LoVo (cell line): ENCODE data around the gene IGSF9.

ENCODE experiments used
- DNase-seq: peaks from one replicate; pipeline ENCODE4 v3.0.0-alpha.2; 2016; ENCODE audit warnings: low spot score

Gene IGSF9

DNA sequence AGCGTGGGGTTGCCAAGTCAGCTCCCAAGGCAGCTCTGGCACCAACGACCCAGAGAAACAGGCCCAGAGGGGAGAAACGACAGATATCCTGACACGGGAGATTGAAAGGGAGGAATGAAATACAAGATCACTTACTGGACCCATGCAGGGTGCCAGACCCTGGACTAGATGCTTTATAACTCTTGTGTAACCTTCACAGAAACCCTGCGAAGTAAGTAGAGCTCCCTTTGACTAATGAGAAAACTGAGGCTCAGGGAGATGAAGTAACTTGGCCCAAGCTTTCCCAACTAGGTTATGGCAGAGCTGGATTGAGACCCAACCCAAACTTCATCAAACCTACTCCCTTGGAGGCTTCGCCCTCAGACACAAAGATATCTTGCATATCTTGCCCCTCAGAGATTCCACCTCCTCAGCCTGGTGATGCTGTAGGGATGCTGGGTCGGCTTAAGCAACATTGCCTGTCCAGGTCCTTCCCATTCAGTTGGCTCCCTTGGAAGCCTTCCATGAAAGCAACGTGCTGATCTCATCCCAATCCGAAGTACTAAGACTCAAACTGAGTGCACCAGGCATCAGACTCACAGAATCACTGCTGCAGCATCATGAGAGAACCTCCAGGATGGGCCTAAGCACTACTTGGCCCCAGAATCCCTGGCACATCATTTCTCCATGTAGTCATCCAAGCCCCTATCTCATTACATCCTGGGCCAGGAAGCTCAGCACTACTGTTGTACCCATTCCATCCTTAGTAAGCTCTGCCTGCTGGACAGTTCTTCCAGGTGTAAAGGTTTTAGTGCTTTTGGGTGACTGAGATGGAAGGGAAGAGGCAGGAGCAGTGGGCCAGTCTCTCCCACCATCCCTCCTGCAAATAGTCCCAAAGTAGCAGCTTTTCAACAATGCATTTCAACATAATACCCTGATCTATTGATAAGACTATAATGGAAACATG is 1.1 kb upstream of the IGSF9 start:
- DNase-seq, result no peak

DNA sequence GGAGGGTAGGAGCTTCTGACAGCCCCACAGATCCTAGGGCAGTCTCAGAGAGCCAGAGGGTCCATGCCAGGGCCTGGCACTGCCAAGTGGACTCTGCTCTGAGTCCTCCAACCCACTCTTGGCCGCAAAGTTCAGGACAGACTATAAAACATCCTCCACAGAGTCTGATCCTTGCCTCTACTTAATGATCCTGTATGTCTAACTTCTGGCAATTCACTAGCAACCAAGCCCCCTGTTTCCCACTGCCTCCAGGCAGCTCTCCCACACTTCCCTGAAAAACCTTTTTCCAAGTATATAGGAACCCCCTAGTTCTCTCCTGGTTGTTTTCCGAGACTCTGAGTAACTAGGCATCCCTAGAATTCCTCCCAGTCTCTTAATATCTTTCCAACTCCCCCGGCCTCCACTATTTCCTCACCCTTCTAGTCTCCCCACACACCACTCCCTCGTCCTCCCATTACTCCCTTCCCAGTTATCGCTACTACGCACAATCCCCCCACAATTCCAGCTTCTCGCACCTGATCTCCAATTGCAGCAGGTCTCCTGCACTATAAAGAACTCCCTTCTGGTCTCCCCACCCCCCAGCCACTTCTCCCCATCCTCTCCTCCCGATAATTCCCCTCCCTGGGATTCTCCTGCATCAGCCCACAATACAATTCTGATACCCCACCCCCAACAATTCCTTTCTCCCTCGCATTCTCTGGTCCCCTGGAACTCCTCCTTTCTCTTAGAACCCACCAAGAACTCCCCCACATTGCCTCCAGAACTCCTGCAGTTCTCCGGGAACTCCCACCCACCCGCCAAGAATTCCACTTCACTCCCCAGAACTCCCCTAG is 574 bp downstream of the IGSF9 start:
- no peak for DNase-seq

DNA sequence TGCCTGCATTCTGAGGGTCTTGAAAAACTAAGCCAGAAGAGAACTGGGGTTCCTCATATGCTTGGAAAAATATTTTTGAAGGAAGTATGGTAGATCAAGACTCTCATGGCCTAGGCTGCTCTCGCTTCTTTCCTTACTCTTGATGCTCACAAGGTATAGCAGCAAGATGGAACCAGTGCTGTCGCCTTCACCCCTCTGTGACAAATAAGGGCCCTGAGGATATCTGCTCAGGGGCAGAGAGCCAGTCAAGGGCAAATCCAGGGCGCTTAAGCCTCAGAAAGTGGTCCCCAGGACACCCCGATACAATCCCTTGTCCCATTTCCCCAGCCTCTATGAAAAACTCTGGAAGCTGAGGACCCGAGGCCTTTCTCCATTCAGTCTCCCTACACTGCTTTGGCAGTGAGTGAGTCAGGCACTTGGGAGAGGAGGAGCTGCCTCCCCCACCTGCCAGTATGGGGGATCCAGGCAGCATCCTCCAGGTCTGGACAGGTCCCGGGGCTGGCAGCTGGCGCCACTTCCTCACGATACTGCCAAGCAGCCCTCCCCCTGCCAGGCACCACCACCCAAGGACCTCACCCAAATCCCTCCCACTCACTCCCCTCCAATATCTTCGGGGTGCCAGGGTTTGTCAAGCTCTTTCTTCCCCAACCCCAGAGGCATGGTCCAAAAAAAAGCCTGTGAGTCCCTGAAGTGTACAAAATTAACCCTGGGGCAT is 1.3 kb downstream of the IGSF9 start:
- no peak for DNase-seq

DNA sequence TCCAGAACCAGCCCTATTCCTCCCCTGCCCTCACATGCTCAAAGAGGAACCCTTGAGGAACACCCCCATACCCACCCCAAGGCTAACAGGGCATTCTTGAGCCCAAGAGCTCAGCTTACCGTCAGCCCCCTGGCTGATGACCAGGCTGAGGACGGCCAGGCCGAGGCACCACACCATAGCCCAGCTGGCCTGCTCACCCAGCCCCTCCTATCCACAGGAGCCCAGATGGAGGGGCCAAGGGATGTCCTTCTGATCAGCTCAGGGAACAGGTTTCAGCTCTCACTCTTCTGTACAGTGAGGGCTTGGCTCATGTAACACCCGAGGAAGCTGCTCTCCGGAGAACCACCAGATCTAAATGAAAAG is 2.2 kb downstream of the IGSF9 start:
- DNase-seq, result no peak

DNA sequence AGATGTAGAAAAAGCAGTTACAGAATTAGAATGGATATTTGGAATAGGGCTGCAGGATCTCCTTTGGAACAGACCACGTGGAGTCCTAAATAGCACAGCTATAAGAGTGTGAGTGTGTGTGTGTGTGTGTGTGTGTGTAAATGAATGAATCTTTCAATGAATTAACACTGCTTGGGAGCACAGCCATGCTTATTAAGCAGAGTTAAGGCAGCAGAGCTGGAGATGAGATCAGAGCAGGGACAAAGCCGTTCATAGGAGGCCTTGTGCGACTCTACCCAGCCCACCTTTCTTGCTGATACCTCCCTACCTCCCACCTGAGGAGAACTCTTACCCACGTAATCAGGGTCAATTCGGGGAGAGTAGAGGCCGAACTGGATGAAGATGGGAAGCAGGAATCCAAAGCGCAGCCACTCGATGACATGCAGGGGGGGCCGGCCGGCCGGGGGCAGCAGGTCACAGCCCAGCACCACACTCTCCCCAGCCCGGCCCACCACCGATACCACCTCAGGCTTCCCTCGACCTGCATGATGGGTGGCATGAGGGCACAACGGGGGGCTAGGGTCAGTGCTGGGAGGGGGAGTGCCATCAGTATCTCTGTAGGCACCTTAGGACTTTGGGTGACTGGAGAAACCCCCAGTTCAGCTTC is 2.7 kb downstream of the IGSF9 start:
- DNase-seq, result no peak

DNA sequence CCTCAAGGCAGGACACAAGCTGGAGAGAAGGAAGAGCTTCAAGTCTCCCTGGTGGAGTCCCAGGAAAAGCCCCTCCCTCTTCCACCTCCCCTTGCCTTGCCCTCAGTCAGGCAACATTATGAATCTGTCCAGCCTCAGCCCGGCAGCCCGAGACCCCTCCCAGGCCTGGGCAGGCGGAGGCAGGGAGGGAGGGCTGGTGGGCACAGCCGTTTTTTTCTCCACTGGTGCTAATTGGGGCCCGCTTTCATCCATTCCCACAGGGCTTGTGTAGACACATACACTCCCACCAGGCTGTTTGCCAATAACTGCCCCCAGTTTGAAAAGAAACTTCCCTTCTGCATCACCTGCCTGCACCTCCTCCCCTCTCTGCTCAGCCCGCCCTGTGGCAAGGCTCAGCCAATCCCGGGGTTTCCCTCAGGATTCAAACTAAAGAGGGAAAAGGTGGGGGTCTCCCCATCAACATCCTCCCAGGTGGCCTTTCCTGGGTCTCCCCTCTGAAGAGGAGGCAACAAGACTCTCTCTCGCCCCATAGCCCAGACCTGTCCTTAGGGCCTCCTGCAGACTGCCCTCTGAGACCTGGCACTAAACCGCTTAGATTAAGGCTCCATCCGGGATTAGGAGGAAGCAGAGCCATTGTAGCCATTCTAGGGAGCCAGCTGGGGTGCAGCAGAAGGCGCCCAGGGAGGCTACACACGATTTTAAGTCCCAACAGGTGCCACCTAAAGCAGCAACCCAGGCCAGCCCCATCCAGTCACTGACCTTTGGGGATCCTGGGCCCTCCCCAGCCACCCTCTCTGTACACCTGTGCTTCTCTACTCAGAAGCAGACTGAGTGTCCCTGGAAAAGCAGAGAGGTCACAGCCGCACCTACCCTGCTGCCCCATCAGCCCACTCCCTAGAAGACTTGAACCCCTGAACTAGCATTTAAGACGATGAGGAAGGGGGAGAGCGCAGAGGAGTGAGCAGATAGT is 3.5 kb downstream of the IGSF9 start:
- no peak for DNase-seq

DNA sequence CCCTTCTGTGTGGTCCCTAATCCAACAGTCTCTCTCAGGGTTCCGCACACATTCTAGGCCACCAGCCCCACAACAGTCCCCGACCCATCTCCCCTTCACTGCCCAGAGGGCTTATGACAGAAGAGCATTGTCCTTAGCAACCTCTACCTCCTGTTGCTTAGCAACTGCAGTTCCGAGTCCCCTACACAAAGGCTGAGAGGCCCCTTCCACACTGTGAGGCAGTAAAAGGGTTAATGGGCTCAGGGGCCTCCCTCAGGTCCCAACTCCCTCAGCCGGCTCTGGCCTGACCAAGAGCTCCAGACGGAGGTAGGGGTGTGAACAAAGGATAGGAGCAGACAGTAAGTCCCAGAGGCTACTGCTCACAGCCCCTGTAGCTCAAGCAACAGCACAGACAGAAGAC is 4.3 kb downstream of the IGSF9 start:
- DNase-seq, result no peak

DNA sequence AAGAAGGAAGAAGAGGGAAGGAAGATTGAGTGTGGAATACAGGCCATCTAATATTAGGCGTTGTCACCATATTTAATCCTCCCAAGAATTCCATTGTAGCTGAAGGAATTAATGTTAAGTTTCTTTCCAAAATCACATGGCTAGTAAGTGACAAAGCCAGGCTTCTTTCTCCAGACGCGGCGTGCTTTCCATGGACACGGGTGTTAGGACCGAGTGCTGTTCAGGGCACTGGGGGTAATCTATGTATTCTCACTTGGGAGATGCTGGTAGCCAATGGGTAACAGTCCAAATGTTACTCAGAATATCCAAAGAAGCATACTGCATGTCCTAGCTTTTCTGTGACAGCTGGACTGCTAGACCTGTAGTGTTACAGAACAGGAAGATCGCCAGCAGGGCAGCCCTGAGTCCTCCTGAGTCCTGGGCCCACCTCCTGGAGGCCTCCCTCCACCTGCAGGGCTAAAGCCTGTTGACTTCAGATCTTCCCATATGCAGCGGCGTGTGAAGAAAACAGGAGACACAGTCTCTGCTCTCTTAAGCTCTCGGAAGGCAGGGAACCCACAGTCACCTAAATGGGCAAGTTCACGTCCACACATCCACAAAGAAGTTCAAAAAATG is 5.3 kb downstream of the IGSF9 start:
- DNase-seq, result no peak

DNA sequence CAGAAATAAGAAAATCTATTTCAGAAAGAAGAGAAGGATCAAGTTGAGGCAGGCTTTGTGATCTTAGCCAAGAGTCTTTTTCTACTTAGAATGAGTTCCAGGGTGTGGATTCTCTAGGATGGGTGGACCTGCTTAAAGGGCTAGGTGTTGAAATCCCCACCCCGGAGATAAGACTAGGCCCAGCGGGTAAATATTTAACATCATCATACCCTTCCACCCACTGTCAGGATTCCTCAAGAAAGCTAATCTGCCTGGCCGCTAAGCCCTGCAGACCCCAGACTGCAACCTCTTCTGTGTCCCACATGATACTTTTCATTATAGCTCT is 5.8 kb downstream of the IGSF9 start:
- DNase-seq, result peak; percentile 41

DNA sequence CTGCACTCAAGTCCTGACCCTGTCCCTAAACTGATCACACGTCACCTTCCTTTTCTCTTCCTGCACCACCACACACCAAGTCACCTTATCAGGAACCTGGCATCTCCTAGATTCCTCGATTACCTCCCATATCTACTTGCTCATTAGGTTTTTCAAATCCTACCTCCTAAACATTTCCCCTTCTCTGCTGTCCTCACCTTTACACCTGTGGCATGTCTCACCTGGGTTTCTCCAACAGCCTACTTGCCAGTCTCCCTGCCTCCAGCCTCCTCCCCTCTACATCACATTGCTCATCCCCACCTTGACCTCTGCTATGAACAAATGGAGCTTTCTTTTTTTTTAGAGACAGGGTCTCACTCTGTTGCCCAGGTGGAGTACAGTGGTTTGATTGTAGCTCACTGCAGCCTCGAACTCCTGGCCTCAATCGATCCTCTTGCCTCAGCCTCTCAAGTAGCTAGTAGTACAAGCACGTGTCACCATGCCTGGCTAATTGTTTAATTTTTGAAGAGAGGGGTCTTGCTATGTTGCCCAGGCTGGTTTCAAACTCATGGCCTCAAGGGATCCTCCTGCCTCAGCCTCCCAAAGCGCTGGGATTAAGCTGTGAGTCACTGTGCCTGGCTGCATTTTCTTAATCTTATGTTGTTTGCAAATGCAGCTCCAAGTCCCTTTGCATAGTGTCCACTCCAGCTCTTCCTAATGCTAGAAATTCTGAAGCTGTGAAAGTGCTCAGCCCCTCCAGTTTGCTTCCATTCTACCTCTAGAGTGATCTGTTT is 6.3 kb downstream of the IGSF9 start:
- no peak for DNase-seq

DNA sequence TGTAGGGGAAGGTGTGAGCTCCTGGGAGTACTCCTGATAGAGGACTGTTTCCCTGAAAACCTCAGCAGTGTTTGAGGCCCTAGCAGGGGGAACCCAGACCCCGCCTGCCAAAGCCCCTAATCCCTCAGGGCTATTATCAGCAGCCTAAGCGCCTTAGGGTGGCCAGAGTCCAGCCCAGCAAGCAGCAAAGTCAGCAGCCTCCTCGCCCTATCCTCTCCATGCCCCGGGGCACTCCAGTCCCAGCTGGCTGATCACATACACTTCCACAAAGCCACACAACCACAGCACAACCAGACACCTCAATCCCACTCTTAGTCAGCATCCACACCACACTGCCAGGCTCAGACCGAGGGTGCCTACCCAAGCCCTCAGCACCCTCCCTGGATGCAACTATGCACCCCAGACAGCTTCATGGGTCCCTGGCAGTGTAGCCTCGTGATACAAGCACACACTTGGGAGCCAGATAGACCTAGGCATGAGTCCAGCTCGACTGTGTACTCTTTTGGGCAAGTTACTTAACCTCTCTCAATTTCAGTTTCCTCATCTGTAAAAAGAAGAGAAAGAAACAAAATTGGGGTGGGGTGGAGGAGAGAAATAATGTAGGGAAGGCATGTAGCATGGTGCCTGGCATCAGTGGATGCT is 7.1 kb downstream of the IGSF9 start:
- DNase-seq, result no peak

DNA sequence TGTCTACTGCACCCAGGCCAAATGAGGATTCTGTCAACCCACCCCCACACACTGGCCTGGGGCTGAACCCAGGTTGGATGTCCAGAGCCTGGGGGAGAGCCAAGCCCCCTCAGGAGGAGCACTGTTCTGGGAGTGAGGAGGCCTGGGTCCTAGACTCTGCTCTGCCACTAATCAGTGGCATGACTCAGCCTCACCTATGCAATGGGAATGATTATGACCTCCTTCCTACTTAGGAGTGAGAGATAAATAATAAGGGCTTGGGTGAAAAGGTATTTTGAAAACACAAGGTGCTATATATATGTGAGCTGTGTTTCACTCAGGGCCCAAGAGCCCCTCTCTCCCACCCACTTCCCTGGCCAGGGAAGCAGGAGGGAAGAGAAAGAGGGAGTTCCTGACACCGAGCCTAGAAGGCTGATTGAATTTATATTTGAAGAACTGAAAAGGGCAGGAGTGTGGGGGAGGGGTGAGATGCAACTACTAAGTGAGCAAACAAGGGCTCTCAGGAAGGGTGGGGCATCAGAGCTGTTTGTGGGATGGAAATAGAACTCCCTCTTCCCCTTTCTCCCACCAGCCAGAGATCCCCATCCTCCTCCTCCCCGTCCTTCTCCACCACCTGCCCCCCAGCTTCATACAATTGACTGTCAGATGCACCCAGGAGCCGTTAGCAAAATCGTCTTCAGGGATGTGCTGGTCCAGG is 8.2 kb downstream of the IGSF9 start:
- DNase-seq, result no peak

DNA sequence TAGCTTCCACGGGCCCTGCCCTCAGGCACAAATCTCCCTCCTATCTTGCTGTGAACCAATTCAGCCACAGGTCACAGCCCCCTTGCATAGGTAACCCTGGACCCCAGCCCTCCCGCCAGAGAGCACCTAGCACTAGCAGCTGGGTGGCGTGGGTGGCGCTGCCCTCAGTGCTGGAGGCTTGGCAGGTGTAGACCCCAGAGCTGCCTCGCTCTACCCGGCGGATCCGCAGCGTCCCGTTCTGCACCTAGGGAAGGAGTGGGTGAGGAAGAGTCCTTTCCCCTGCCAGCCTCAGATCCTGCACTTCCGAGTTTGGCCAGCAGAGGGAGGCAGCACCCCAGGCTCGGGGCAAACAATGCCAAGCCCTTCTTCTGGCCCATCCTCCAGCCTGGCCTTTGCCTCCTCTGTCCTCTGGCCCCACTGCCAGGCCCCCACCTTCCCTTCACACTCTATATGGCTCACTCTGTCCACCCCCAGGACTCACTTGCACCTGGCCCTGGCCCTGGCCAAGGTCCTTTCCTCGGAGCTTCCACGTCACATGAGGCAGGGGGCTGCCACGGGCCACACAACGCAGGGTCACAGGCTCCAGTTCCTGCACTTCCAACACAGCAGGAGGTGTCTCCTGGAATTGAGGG is 9.0 kb downstream of the IGSF9 start:
- DNase-seq, result peak; percentile 66

DNA sequence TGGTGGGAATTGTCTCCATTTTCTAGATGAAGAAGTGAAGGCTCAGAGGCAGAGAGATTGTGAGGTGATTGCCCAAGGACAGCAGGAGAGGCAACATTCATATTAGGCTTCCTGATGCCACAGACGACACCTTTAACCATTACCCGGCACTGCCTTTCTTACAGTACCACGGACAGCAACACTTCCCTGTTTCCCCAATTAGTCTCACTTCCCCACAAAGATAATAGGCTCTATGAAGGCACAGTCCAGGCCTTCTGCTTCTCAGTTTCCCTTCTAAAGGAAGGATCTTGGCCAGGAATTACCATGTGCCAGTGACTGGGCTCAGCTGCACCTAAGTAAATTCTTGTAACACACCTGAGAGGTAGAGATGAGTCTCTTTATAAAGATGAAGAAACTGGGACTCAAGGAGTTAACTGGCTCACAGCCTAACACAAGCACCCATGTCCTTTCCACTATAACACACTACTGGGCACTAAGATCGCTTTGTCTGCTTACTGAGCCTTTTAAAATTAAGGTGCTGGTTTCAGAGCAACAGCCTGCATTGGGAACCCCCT is 9.6 kb downstream of the IGSF9 start:
- DNase-seq, result no peak

DNA sequence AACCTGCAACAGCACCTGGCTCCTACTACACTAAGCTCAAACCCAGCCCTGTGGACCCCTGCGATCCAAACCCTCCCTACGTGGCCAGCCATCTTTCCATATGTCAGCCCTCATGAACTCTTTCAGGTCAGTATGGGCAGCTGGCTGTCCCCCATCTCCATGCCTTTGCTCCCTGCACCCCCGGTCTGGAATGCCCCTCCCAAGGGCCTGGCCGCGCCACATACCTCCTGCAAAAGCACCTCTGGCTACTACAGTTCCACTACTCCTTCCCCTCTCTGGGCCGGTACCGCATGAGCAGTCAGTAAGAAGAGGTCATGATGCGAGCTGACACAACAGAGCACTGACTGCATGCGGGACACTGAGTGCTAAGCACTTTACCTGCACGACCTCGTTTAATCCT is 10.1 kb downstream of the IGSF9 start:
- no peak for DNase-seq

DNA sequence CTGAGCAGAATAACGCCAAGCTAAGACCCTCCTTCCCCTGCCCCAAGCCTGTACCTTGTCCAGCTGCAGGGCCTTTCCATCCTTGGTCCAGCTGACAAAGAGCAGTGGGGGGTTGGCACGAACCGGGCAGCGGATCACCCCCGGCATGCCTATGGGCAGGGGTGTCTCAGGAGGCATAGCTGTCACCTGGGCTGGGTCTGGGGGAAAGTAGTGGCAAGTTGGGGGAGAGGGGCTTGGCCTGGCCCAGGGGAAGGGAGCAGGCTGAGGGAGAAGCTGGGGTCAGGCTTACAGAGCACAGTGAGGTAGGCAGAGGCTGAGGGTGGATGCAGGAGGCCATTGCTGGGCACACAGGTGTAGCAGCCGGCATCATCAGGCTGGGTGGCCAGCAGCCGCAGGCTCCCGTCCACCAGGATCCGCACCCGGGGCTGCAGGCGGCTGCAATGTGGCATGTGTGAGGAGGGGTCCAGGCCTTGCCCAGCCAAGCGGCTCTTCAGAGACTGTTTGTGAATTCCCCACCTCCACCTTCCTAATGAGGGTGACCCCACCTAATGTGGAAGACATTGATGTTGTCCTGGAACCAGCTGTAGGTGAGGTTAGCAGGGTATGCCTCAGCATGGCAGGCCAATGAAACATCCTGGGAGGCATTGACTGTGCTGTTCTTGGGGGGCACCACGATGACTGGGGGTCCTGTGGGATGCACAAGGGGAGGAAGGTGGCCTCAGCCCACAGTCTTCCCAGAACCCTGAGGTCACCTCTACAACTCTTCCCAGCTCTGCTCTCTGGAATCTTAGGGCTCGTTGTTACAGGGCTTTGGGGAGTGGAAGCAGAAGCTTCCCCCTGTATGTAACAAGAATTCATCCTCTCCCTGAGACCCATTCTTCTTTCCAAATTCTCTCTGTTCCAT is 11.0 kb downstream of the IGSF9 start:
- no peak for DNase-seq

DNA sequence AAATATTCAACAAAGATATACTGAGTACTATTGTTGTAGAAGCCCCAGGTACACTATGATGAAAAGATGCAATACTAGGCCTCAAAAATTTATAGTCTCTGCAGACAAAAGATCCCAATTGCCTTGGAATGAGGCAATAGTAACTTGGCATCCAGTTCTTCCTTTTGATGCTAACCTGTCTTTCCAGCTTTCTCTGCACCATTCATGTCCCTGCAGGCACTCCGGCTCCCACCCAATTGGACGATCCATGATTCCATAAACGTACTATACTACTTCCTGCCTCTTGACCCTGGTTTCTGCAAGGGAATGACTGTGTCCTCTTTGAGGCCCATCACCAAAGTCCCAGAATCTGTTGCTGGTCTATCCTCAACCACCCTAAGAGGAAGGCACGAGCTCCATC is 12.1 kb downstream of the IGSF9 start:
- no peak for DNase-seq
